K562 (cell line): ENCODE data around the gene SLC10A3. TPM values are rescaled to one million over a fixed set of nuclear protein-coding genes. Genes with fewer than 3 reads are reported as not detected.

ENCODE experiments used
- CBFA2T3 ChIP-seq: fragments of 450-650 bp; IDR thresholded peaks from 2 replicates; pipeline ENCODE4 v1.6.1; 2017
- DDX20 ChIP-seq: fragments of 450-650 bp; IDR thresholded peaks from 2 replicates; pipeline ENCODE4 v1.6.1; 2016; ENCODE audit warnings: missing genetic modification characterization, low read depth, mild to moderate bottlenecking, missing compliant biosample characterization, moderate library complexity
- DNMT1 ChIP-seq: fragments of 450-650 bp; IDR thresholded peaks from 2 replicates; pipeline ENCODE4 v1.6.1; 2016; ENCODE audit warnings: antibody characterized with exemption, mild to moderate bottlenecking
- ETV6 ChIP-seq, 3 experiments: fragments of 150-350 bp in 1 of 3; sonication (generic) in 1 of 3; formaldehyde crosslinking in 1 of 3; IDR thresholded peaks; 2 replicates each; pipeline versions ENCODE4 v1.6.1 to v1.8.0; 2014 to 2022; ENCODE audit warnings: borderline replicate concordance in 2 of 3, low read depth in 2 of 3, antibody characterized with exemption in 1 of 3, low read length in 1 of 3, mild to moderate bottlenecking in 1 of 3, missing genetic modification reagents in 1 of 3
- HDAC2 ChIP-seq: fragments of 450-650 bp; IDR thresholded peaks from 2 replicates; pipeline ENCODE4 v1.6.1; 2016; ENCODE audit warnings: mild to moderate bottlenecking
- MBD2 ChIP-seq: sonication (generic); IDR thresholded peaks from 2 replicates; pipeline ENCODE4 v1.6.1; 2016; ENCODE audit warnings: low read depth, borderline replicate concordance
- SMARCC2 ChIP-seq: fragments of 450-650 bp; IDR thresholded peaks from 2 replicates; pipeline ENCODE4 v1.6.1; 2017; ENCODE audit warnings: antibody characterized with exemption, moderate library complexity, mild to moderate bottlenecking, low read depth
- SMARCE1 ChIP-seq: fragments of 450-650 bp; IDR thresholded peaks from 2 replicates; pipeline ENCODE4 v1.7.1; 2016; ENCODE audit warnings: mild to moderate bottlenecking
- TARDBP ChIP-seq: fragments of 450-650 bp; IDR thresholded peaks from 2 replicates; pipeline ENCODE4 v1.6.1; 2016
- TEAD2 ChIP-seq: fragments of 450-650 bp; IDR thresholded peaks from 2 replicates; pipeline ENCODE4 v1.6.1; 2016; ENCODE audit warnings: missing genetic modification characterization, control low read depth, missing compliant biosample characterization
- YY1 ChIP-seq, 3 experiments: IDR thresholded peaks; 2 replicates each; pipeline ENCODE4 v1.6.1; 2011; ENCODE audit warnings: low read length in 2 of 3, mild to moderate bottlenecking in 2 of 3, moderate library complexity in 2 of 3, borderline replicate concordance in 1 of 3, control low read depth in 1 of 3, low read depth in 1 of 3; ENCODE audit not compliant: insufficient read depth in 3 of 3, insufficient replicate concordance in 2 of 3, control insufficient read depth in 1 of 3, insufficient read length in 1 of 3; ENCODE audit errors: extremely low read depth in 1 of 3
- ZKSCAN8 ChIP-seq: fragments of 200-800 bp; sonication (Bioruptor generic); IDR thresholded peaks from 2 replicates; pipeline ENCODE4 v1.6.1; 2016; ENCODE audit warnings: missing genetic modification characterization, missing compliant biosample characterization
- ZNF217 ChIP-seq: sonication (generic); formaldehyde crosslinking; IDR thresholded peaks from 2 replicates; pipeline ENCODE4 v1.8.0; 2022; ENCODE audit warnings: mild to moderate bottlenecking, missing genetic modification reagents
- ZNF253 ChIP-seq: fragments of 250-450 bp; sonication (Bioruptor Pico); conservative IDR thresholded peaks from 2 replicates; pipeline ENCODE4 v1.6.1; 2021; ENCODE audit warnings: mild to moderate bottlenecking
- polyA plus RNA-seq, 8 experiments: library from polyadenylated mRNA; depleted of rRNA in 4 of 8; stranded (reverse) in 5 of 8; unstranded in 3 of 8; fragments of >200 nt; fragmentation: Nextera tagmentation in 2 of 8; fragmentation: Illumina TruSeq in 1 of 8; extraction: Ambion mirVana in 2 of 8; extraction: Trizol in 1 of 8; gene quantifications; 2 replicates each; pipeline versions ENCODE4 v1.2.1 to v1.2.3, GENCODE V29; 2011 to 2014; ENCODE audit warnings: inconsistent platforms in 1 of 8, missing spikeins in 1 of 8
- total RNA-seq, 7 experiments: library from RNA; depleted of rRNA in 6 of 7; stranded (reverse); fragments of >200 nt in 6 of 7; fragmentation: Illumina TruSeq in 2 of 7; extraction: Trizol in 2 of 7; gene quantifications; 2 replicates each; pipeline versions ENCODE4 v1.2.1 to v1.2.3, GENCODE V29; 2011 to 2021; ENCODE audit warnings: low replicate concordance in 1 of 7
- TF ChIP-seq, protein P1 (sequence below): fragments of 450-650 bp; IDR thresholded peaks from 2 replicates; pipeline ENCODE4 v1.7.0; 2016; ENCODE audit warnings: borderline replicate concordance
- TF ChIP-seq, protein P2 (sequence below): sonication (generic); formaldehyde crosslinking; IDR thresholded peaks from 2 replicates; pipeline ENCODE4 v1.8.1; 2023; ENCODE audit warnings: mild to moderate bottlenecking, missing genetic modification reagents
- TF ChIP-seq, protein P3 (sequence below): sonication (generic); formaldehyde crosslinking; IDR thresholded peaks from 2 replicates; pipeline ENCODE4 v1.8.0; 2022; ENCODE audit warnings: mild to moderate bottlenecking, missing genetic modification reagents
- TF ChIP-seq, protein P4 (sequence below), 2 experiments: fragments of 450-650 bp in 1 of 2; sonication (generic) in 1 of 2; formaldehyde crosslinking; conservative IDR thresholded peaks; 2 replicates each; pipeline versions ENCODE4 v1.4.0 to v1.8.1; 2020 to 2022; ENCODE audit warnings: mild to moderate bottlenecking in 1 of 2, missing genetic modification reagents in 1 of 2
- TF ChIP-seq, protein P5 (sequence below): fragments of 450-650 bp; formaldehyde crosslinking; IDR thresholded peaks from 2 replicates; pipeline ENCODE4 v1.4.0; 2022; ENCODE audit warnings: mild to moderate bottlenecking, moderate library complexity

The SLC10A3 gene
- total and polyA plus RNA-seq, 9 of the 15 experiments (the other 6 are each of a cell fraction or from before 2014, with no cell fraction given): 5.2 to 30.6 (median 16.7) TPM

DNA sequence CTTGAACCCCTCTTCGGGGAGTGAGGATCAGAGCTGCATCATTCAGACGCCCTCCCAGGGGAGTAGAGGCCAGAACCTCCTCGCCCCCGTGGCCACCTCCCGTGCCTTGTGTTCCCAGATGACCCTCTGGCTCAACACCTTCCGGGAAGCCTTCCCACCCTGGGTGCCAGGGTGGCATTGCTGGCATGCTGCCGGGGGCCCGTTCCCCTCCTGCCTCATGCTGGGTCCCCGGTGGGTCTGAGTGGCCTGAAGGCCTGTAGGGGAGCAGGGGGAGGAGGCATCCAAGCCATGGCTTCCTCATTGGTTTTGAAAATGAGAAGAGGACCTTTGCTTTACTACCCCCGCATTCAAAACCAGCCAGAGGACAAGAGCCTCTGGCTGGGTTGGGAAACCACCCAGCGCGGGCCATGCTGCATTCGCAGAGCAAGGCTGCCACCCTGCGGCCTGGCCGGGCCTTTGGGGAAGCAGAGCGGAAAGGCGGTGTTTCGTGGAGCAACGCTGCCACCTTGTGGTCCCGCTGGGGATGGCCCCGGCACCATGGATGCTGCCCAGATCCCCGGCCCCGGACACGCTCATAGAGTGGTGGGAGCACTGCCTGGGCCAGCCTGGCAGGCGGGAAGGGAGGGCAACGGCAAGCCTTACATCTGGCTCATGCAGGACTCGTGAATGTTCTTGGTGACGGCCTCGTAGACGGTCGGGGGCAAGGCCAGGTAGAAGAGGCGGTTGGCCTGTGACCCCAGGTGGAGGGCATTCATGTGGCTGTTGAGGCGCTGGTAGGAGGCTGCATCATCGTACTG, 44.3 kb upstream of the SLC10A3 start (continued):
- TF ChIP-seq YY1 (IDR thresholded peaks at IDR 0.05; ENCODE audit: borderline replicate concordance in 1 of 3, control insufficient read depth in 1 of 3, extremely low read depth in 1 of 3, insufficient read depth in 3 of 3, insufficient read length in 1 of 3, insufficient replicate concordance in 2 of 3, low read depth in 1 of 3, low read length in 2 of 3) (peak in 2 of 3 experiments; percentile 56 to 74), DNMT1 (no peak), SMARCE1 (no peak), ETV6 (IDR thresholded peaks at IDR 0.05; ENCODE audit: borderline replicate concordance in 1 of 2, low read depth in 2 of 2, low read length in 1 of 2) (no peak), ETV6 (CRISPR knock-in tag; IDR thresholded peaks at IDR 0.05; ENCODE audit: borderline replicate concordance) (no peak), ZNF253 (no peak), TARDBP (no peak), ZKSCAN8 (no peak), CBFA2T3 (no peak), DDX20 (tag) (no peak), TEAD2 (tag) (no peak), ZNF217 (no peak), MBD2 (no peak), HDAC2 (no peak), SMARCC2 (no peak)
- TF ChIP-seq, protein P1, sequence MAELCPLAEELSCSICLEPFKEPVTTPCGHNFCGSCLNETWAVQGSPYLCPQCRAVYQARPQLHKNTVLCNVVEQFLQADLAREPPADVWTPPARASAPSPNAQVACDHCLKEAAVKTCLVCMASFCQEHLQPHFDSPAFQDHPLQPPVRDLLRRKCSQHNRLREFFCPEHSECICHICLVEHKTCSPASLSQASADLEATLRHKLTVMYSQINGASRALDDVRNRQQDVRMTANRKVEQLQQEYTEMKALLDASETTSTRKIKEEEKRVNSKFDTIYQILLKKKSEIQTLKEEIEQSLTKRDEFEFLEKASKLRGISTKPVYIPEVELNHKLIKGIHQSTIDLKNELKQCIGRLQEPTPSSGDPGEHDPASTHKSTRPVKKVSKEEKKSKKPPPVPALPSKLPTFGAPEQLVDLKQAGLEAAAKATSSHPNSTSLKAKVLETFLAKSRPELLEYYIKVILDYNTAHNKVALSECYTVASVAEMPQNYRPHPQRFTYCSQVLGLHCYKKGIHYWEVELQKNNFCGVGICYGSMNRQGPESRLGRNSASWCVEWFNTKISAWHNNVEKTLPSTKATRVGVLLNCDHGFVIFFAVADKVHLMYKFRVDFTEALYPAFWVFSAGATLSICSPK: no peak
- TF ChIP-seq, protein P2, sequence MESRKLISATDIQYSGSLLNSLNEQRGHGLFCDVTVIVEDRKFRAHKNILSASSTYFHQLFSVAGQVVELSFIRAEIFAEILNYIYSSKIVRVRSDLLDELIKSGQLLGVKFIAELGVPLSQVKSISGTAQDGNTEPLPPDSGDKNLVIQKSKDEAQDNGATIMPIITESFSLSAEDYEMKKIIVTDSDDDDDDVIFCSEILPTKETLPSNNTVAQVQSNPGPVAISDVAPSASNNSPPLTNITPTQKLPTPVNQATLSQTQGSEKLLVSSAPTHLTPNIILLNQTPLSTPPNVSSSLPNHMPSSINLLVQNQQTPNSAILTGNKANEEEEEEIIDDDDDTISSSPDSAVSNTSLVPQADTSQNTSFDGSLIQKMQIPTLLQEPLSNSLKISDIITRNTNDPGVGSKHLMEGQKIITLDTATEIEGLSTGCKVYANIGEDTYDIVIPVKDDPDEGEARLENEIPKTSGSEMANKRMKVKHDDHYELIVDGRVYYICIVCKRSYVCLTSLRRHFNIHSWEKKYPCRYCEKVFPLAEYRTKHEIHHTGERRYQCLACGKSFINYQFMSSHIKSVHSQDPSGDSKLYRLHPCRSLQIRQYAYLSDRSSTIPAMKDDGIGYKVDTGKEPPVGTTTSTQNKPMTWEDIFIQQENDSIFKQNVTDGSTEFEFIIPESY: 0 out of 2 replicates have a peak, but pooled peaks have one; percentile 66
- TF ChIP-seq, protein P3, sequence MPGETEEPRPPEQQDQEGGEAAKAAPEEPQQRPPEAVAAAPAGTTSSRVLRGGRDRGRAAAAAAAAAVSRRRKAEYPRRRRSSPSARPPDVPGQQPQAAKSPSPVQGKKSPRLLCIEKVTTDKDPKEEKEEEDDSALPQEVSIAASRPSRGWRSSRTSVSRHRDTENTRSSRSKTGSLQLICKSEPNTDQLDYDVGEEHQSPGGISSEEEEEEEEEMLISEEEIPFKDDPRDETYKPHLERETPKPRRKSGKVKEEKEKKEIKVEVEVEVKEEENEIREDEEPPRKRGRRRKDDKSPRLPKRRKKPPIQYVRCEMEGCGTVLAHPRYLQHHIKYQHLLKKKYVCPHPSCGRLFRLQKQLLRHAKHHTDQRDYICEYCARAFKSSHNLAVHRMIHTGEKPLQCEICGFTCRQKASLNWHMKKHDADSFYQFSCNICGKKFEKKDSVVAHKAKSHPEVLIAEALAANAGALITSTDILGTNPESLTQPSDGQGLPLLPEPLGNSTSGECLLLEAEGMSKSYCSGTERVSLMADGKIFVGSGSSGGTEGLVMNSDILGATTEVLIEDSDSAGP (CRISPR knock-in tag): no peak
- TF ChIP-seq, protein P4, sequence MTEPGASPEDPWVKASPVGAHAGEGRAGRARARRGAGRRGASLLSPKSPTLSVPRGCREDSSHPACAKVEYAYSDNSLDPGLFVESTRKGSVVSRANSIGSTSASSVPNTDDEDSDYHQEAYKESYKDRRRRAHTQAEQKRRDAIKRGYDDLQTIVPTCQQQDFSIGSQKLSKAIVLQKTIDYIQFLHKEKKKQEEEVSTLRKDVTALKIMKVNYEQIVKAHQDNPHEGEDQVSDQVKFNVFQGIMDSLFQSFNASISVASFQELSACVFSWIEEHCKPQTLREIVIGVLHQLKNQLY (CRISPR knock-in tag; conservative IDR thresholded peaks at IDR 0.05): no peak
- TF ChIP-seq, protein P5, sequence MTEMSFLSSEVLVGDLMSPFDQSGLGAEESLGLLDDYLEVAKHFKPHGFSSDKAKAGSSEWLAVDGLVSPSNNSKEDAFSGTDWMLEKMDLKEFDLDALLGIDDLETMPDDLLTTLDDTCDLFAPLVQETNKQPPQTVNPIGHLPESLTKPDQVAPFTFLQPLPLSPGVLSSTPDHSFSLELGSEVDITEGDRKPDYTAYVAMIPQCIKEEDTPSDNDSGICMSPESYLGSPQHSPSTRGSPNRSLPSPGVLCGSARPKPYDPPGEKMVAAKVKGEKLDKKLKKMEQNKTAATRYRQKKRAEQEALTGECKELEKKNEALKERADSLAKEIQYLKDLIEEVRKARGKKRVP (CRISPR knock-in tag): no peak
